Neural cell (in vitro differentiated cells): Measurements from ENCODE around the gene SH3GL3.

Experiments
- RAD21 ChIP-seq: fragments of 450-650 bp; conservative IDR thresholded peaks from 2 replicates; pipeline ENCODE4 v1.6.1; 2014; ENCODE audit warnings: antibody characterized with exemption, mild to moderate bottlenecking, moderate library complexity
- TF ChIP-seq, protein P1 (sequence below): fragments of 450-650 bp; IDR thresholded peaks from 2 replicates; pipeline ENCODE4 v1.5.1; 2014; ENCODE audit warnings: antibody characterized with exemption, mild to moderate bottlenecking, moderate library complexity; ENCODE audit not compliant: poor library complexity, severe bottlenecking

DNA sequence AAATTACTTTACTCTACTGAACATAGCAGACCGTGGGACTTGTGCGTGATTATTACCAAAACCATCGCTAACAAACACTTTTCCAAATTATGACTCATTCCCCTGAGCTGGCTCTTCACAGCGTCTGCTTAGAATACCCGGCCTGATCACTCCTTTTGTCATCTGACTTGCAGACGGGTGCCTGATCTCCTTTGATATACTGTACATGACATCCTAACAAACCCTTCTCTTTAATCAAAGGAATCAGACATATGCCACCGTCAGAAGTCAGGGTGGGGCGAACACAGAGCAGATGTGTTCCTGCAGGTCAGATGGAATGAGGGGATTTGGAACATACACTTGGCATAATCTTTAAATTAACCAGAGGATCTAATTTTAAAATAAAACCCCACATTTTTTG lies 48.5 kb upstream of the SH3GL3 start:
- no peak for TF ChIP-seq RAD21
- TF ChIP-seq, protein P1, sequence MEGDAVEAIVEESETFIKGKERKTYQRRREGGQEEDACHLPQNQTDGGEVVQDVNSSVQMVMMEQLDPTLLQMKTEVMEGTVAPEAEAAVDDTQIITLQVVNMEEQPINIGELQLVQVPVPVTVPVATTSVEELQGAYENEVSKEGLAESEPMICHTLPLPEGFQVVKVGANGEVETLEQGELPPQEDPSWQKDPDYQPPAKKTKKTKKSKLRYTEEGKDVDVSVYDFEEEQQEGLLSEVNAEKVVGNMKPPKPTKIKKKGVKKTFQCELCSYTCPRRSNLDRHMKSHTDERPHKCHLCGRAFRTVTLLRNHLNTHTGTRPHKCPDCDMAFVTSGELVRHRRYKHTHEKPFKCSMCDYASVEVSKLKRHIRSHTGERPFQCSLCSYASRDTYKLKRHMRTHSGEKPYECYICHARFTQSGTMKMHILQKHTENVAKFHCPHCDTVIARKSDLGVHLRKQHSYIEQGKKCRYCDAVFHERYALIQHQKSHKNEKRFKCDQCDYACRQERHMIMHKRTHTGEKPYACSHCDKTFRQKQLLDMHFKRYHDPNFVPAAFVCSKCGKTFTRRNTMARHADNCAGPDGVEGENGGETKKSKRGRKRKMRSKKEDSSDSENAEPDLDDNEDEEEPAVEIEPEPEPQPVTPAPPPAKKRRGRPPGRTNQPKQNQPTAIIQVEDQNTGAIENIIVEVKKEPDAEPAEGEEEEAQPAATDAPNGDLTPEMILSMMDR, result no peak
